GM21825 (cell line): ENCODE results near the gene KRT72.

Source experiments
- ATAC-seq: cut with Tn5 transposase; IDR thresholded peaks from one replicate; pipeline ENCODE4 v1.9.1; 2021; ENCODE audit warnings: mild to moderate bottlenecking, moderate library complexity; ENCODE audit not compliant: unreplicated experiment

The KRT72 gene

DNA sequence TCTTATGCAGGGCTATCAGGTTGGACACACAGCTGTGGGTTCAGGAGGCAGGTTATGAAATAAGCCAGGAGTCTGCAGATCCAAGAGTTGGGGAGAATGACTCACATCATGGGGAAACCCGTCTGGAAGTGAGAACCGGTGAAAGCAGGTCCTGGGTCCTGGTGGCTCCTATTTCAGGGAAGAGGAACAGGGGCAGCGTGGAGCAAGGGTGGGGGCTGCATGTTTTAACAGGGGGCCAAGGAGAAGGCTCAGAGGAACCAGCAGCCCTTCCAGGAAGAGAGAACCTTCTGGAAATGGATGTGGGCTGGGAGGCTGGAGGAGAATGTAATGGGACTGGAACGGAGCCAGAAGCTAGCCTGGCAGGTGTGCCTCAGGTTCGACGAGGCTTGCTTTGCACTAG, 19.8 kb downstream of the KRT72 start:
- ATAC-seq: no peak

GRCh38 chr12:52581066-52581465, 20.2 kb downstream of the KRT72 start:
- no peak for ATAC-seq

DNA sequence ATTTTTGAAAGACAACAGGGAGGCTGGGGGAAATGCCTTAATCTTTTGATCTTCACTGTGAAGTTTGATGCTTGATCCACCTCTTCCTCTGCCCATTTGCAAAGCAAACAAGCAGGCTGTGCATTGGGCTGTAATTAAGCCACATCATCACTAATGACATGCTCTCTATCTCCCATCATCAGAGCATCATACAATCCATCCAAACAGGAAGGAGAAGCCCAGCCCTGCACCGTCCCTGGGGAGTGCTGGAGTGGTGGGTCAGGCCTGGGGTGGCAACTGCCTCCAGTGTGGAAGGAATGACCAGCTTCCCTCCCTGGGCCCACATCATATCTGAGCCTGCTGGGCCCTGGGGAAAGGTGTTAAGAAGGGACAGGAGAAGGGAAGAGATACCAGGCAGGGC, 20.8 kb downstream of the KRT72 start:
- no peak for ATAC-seq

- no peak for ATAC-seq
Observed at GRCh38 chr12:52579468-52580465, 21.5 kb downstream of the KRT72 start.

GRCh38 chr12:52578469-52578868, 22.8 kb downstream of the KRT72 start:
- ATAC-seq: no peak

DNA sequence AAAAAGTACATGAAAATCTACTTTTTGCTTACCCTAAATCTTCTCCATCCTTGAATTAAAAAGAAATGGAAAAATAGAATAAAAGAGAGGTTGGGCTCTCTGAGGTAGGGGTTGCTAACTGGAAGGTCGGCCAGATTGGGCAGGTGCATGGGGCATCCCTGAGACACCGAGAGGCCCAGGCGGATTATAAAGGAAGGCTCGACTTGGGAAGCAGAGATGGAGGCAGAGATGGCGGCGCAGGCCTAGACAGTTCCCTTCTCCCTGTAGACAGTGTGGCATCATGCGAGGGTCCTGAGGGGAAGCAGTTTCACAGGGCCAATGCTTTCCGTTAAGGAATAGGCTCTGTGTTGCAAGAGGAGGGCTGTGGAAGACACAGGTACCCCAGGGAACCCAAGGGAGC, 23.9 kb downstream of the KRT72 start:
- no peak for ATAC-seq

- no peak for ATAC-seq
Observed at GRCh38 chr12:52575948-52576347, 25.3 kb downstream of the KRT72 start.

GRCh38 chr12:52575256-52575655, 26.0 kb downstream of the KRT72 start:
- no peak for ATAC-seq

DNA sequence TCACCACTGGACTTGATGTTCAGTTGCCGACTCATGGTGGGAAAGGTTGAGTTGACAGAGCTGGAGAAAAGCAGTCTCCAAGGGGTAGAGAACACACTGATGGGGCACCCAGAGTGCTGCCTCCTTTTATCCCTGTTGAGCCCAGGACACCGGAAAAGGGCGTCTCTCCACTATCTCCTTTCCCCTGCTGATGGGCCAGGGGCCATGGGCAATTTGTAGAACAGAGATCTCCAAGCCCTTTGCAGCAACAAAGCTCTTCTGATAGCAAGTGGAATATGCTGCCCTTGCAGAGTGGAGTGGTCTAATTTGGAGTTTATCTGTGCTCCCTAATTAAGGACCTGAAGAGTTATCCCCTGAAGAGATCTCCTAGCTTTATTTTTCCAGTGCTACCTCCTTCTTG, 27.5 kb downstream of the KRT72 start, which contains the start of gene KRT74:
Gene KRT74, minus strand, starts transcription at position 101 of the 400 bp plus-strand sequence. Its CDS starts 66 bp downstream, at position 35.
- no peak for ATAC-seq

- no peak for ATAC-seq
Observed at GRCh38 chr12:52573306-52573705, 28.0 kb downstream of the KRT72 start.

DNA sequence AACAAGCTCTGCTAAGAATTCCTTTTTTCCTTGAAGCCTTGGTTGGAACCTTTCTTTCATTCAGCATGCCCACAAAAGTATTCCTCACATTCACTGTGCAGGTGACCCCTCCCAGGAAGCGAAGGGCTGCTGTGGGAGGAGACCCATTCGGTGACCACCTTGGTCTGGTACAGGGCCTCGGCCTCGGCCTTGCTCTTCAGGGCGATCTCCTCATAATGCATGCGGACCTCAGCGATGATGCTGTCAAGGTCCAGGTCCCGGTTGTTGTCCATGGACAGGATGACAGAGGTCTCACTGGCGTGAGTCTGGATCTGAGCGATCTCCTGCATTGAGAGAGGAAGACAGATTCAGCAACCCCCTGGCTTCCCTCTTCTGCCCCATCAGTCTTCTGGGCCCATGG, 30.8 kb downstream of the KRT72 start:
- no peak for ATAC-seq

GRCh38 chr12:52568111-52568510, 33.2 kb downstream of the KRT72 start:
- no peak for ATAC-seq

GRCh38 chr12:52566847-52567291, 34.4 kb downstream of the KRT72 start:
- no peak for ATAC-seq

- no peak for ATAC-seq
Observed at GRCh38 chr12:52564582-52564981, 36.7 kb downstream of the KRT72 start.

DNA sequence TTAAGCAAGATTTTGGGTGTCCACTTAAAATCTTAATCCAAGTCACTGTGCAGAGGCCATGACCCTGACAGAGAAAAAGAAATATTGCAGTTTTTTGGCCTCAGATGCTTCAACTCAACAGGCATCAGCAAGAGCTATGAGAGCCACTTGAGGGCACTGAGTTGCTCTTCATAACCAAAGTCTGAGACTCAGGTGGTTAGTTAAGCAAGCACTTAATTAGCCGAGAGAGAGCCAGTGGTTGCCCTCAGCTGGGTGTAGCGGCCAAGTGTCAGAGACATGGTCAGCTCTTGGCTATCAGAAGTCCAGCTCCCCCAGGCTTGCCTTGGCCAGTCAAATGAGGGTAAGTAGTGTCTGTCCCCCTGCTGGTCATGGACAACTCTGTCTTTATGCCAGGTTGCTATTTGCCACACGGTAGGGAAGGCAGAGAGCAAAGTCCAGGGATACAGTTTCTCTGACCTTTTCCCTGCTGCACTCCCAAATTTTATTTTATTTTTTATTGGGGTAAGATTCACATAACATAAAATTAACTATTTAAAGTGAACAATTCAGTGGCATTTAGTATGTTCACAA, 39.3 kb downstream of the KRT72 start:
- ATAC-seq: no peak

DNA sequence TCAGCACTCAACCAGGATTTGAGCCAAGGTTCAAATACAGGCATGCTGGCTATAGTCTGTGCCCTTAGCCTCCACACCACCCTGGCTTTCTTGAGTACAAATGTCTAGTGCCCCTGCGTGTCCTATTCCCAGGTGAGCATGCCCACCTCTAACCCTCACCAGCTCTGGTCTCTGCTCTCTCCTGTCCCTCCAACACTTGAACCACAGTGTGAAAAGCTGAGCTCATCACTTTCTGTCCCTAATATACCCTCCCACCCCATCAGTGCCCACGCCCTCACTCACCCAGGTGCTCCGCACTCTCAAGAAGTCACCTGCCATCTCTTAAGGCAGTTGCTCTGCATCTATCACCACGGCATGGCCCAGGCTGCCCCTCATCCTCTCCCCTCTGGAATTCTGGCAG, 41.3 kb downstream of the KRT72 start:
- ATAC-seq: no peak

GRCh38 chr12:52558781-52559445, 42.4 kb downstream of the KRT72 start:
- no peak for ATAC-seq

DNA sequence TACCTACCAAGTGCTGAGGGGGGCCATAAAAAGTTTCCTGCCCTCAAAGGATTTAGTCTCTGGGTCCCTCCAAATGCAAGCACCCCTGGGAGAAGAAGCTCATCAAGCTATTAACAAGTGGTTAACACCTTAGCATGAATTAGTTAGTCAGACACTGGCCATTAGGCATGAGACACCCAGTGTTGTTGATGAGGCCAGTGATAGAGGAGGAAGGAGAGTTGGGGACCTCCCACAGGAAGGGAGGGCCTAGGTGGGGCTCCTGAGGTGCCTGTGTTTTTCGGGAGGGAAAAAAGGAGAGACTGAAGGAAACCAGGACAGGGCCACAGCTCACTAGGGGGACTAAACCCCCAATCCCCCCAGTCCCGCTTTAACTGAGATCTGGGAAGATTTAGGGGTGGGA, 43.8 kb downstream of the KRT72 start:
- no peak for ATAC-seq

DNA sequence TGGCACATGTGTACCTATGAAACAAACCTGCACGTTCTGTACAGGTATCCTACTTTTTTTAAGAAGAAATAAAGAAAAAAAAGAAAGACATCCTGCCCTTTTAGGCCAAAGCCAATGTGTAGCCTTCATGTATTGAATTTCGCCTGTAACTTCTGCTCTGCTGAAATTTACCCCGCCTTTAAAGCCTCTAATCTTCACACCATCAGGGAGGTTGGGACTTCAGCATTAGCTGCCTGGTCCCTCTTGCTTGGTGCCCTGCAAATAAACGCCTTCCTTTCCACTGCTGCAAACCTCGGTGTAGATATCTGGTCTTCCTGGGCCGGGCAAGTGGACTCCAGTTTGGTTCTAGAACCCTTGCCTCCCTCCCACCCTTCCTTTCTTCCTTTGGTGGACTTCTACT, 45.7 kb downstream of the KRT72 start:
- no peak for ATAC-seq

DNA sequence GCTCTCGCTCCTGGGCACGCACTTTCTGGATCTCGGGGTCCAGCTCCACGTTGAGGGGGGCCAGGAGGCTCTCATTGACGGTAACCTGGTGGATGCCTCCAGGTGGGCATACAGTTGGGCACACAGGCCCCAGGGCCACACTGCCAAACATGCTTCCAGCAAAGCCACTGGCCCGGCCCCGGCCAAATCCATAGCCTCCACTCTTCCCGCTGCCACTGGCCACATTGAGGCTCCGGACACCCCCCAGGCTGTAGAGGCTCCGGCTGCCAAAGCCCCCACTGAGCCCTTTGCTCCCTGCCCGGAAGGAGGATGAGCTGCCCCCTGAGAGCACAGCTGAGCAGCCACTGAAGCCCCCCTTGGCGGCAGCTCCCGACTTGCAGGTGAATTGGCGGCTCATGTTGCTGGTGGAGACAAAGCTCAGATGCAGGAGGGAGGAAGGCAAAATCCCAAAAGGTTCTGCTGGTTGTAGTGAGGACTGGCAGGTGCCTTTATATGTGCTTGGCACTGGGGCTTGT, 48.5 kb downstream of the KRT72 start, which contains the start of gene KRT71:
Gene KRT71, minus strand, starts transcription at position 465 of the 515 bp plus-strand sequence. Its CDS starts 68 bp downstream, at position 397.
- ATAC-seq: no peak

- ATAC-seq: no peak
Observed at GRCh38 chr12:52552055-52552454, 49.2 kb downstream of the KRT72 start.
